Loucy (cell line): ENCODE results near the gene SPCS2.
A peak's percentile ranks its signal among the peaks of the same experiment; 100 is the strongest.

Experiments used
- H2AFZ ChIP-seq: fragments of 200-600 bp; sonication (generic); 2 replicates; pipeline ENCODE4 v1.6.0; 2016; ENCODE audit warnings: antibody characterized with exemption, mild to moderate bottlenecking, low read length, moderate library complexity
- H3F3A ChIP-seq: fragments of 200-600 bp; 2 replicates; pipeline ENCODE4 v1.6.0; 2016; ENCODE audit warnings: antibody characterized with exemption, low read depth, mild to moderate bottlenecking
- H3K27me3 ChIP-seq: fragments of 200-600 bp; sonication (generic); 2 replicates; pipeline ENCODE4 v1.6.1; 2014; ENCODE audit warnings: low read length, mild to moderate bottlenecking; ENCODE audit not compliant: insufficient read depth, poor library complexity, severe bottlenecking
- H3K36me3 ChIP-seq: fragments of 200-600 bp; sonication (generic); 2 replicates; pipeline ENCODE4 v1.6.1; 2016; ENCODE audit warnings: low read length; ENCODE audit not compliant: insufficient read depth
- H3K4me1 ChIP-seq: fragments of 200-600 bp; sonication (generic); 2 replicates; pipeline ENCODE4 v1.5.1; 2014; ENCODE audit warnings: low read length, mild to moderate bottlenecking; ENCODE audit not compliant: insufficient read depth, poor library complexity, severe bottlenecking
- H3K4me2 ChIP-seq: fragments of 200-600 bp; sonication (generic); 2 replicates; pipeline ENCODE4 v1.6.0; 2014; ENCODE audit warnings: antibody characterized with exemption, low read length, low read depth, mild to moderate bottlenecking; ENCODE audit not compliant: poor library complexity, severe bottlenecking
- H3K4me3 ChIP-seq: fragments of 200-600 bp; sonication (generic); 2 replicates; pipeline ENCODE4 v1.5.1; 2014; ENCODE audit warnings: low read length, mild to moderate bottlenecking, mixed read lengths; ENCODE audit not compliant: poor library complexity, severe bottlenecking
- H3K79me2 ChIP-seq: fragments of 200-600 bp; sonication (generic); 2 replicates; pipeline ENCODE4 v1.6.1; 2014; ENCODE audit warnings: low read length; ENCODE audit not compliant: insufficient read depth
- H3K9ac ChIP-seq: fragments of 200-600 bp; sonication (generic); 2 replicates; pipeline ENCODE4 v1.6.0; 2014; ENCODE audit warnings: mild to moderate bottlenecking, low read depth, low read length, moderate library complexity; ENCODE audit not compliant: poor library complexity, severe bottlenecking
- H3K9me2 ChIP-seq: fragments of 200-600 bp; sonication (generic); replicated peaks from 2 replicates; pipeline ENCODE4 v1.6.1; 2016; ENCODE audit warnings: low read depth, low read length, mixed read lengths
- H3K9me3 ChIP-seq: fragments of 200-600 bp; sonication (generic); 2 replicates; pipeline ENCODE4 v1.6.1; 2014; ENCODE audit warnings: mild to moderate bottlenecking, antibody characterized with exemption, low read length, low read depth; ENCODE audit not compliant: insufficient read depth
- H4K20me1 ChIP-seq: fragments of 200-600 bp; sonication (generic); 2 replicates; pipeline ENCODE4 v1.6.0; 2014; ENCODE audit warnings: antibody characterized with exemption, low read length, mild to moderate bottlenecking; ENCODE audit not compliant: insufficient read depth, poor library complexity, severe bottlenecking
- CTCF ChIP-seq: fragments of 200-600 bp; sonication (generic); conservative IDR thresholded peaks from 2 replicates; pipeline ENCODE4 v1.5.1; 2014; ENCODE audit warnings: mild to moderate bottlenecking, antibody characterized with exemption, low read length
- EZH2phosphoT487 ChIP-seq: fragments of 200-600 bp; IDR thresholded peaks from 2 replicates; pipeline ENCODE4 v1.6.1; 2018; ENCODE audit warnings: antibody characterized with exemption, mild to moderate bottlenecking, moderate library complexity, borderline replicate concordance

The SPCS2 gene

GRCh38 chr11:74925281-74925680, 23.8 kb upstream of the SPCS2 start:
- H4K20me1 ChIP-seq: no peaks in the 10 kb centered on the region
- H3K9ac ChIP-seq: no peak overlapping the region
- H3K4me1 ChIP-seq: peaks cover 21% of the 10 kb centered on the region
- no peaks in the 10 kb centered on the region for H3K27me3 ChIP-seq
- no peak overlapping the region for H3K4me3 ChIP-seq
- H3K36me3 ChIP-seq: no peaks in the 10 kb centered on the region
- H3K9me3 ChIP-seq: no peaks in the 10 kb centered on the region
- H3K79me2 ChIP-seq: no peaks in the 10 kb centered on the region
- peak overlapping the region; percentile 40 for H3K4me2 ChIP-seq
- H3K9me2 ChIP-seq: no peaks in the 10 kb centered on the region
- no peak overlapping the region for H2AFZ ChIP-seq
- no peaks in the 10 kb centered on the region for H3F3A ChIP-seq
- TF ChIP-seq CTCF (no peak), EZH2phosphoT487 (no peak)

DNA sequence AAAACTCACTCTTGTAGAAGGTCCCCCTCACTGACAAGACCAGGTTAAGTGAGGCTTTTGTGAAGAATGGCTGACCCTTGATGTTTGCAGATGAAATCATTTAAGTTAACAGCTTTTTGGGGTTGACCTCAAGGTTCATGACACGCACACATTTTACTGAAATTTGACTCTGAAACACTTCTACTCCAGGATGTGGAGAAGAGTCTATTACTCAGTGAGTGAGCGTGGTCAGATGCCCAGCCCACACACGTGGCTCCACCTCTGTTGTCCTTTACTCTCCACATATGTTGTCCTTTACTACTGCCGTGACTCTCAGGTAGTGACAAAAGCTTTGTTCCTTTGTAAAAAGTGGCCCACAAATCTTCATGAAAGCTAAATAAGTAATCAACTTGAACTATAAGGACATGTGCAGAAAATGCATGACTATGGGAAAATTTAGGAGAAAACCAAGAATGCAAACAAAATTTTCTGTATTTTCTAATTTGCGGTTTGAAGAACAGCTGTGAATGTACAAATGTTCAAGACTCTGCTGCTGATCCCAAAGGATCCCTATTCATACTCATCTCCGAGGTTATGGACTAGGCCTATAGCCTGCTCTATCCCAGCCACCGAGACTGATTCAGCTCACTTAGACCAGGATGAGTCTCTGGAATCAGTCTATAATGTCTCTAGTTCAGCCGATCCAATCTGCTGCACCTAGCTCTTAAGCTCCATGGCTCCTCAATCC, 22.6 kb upstream of the SPCS2 start:
- no peaks in the 10 kb centered on the region for H4K20me1 ChIP-seq
- peaks cover 21% of the 10 kb centered on the region for H3K4me1 ChIP-seq
- no peaks in the 10 kb centered on the region for H3K9me2 ChIP-seq
- H3K79me2 ChIP-seq: no peaks in the 10 kb centered on the region
- H3K4me2 ChIP-seq: peak overlapping the region; percentile 40
- H3K9me3 ChIP-seq: no peaks in the 10 kb centered on the region
- no peak overlapping the region for H3K9ac ChIP-seq
- TF ChIP-seq CTCF: no peak
- TF ChIP-seq EZH2phosphoT487: no peak
- no peak overlapping the region; the same call in 1 of the 2 replicates for H2AFZ ChIP-seq
- H3K27me3 ChIP-seq: no peaks in the 10 kb centered on the region
- no peaks in the 10 kb centered on the region for H3K36me3 ChIP-seq
- peak overlapping the region; percentile 1 for H3K4me3 ChIP-seq
- H3F3A ChIP-seq: no peaks in the 10 kb centered on the region

DNA sequence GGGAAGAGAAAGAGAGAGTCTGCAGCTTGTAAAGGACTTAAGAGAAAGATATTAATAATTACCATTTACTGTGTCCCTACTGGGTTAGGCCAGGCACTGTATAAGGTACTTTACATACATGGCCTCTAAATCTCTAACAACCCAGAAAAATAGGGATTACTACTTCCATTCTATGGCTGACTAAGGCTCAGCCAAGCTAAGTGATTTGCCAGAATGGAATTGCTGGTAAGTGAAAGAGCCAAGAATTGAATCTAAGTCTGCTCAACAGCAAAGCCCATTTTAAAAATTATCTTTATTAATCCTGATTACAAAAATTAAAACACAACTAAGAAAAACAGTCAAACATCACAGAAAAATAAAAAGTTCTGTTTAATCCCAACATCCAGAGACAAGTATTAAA, 21.6 kb upstream of the SPCS2 start:
- Histone ChIP-seq H3K79me2 (no peaks in the 10 kb centered on the region), H3K36me3 (no peaks in the 10 kb centered on the region), H3K27me3 (no peaks in the 10 kb centered on the region), H3K4me2 (no peak overlapping the region), H3K4me3 (no peak overlapping the region), H3K9ac (no peak overlapping the region), H2AFZ (no peak overlapping the region), H4K20me1 (no peaks in the 10 kb centered on the region), H3K9me2 (no peaks in the 10 kb centered on the region), H3F3A (no peaks in the 10 kb centered on the region), H3K4me1 (peaks cover 26% of the 10 kb centered on the region), H3K9me3 (no peaks in the 10 kb centered on the region)
- TF ChIP-seq EZH2phosphoT487: no peak
- no peak for TF ChIP-seq CTCF
